PC-3 (cell line): ENCODE data around the gene FAM13A.

Experiments used
- EZH2 ChIP-seq: fragments of 300-600 bp; sonication (generic); IDR thresholded peaks from one replicate; pipeline ENCODE4 v1.6.1; 2017; ENCODE audit warnings: antibody characterized with exemption, mild to moderate bottlenecking, low read length; ENCODE audit not compliant: unreplicated experiment
- EZH2phosphoT487 ChIP-seq: fragments of 300-600 bp; sonication (generic); IDR thresholded peaks from 2 replicates; pipeline ENCODE4 v1.6.1; 2018; ENCODE audit warnings: mild to moderate bottlenecking, antibody characterized with exemption, low read length, borderline replicate concordance
- TF ChIP-seq, protein P1 (sequence below): fragments of 300-600 bp; sonication (generic); conservative IDR thresholded peaks from 2 replicates; pipeline ENCODE4 v1.5.1; 2017; ENCODE audit warnings: antibody characterized with exemption, low read depth, mild to moderate bottlenecking, low read length

DNA sequence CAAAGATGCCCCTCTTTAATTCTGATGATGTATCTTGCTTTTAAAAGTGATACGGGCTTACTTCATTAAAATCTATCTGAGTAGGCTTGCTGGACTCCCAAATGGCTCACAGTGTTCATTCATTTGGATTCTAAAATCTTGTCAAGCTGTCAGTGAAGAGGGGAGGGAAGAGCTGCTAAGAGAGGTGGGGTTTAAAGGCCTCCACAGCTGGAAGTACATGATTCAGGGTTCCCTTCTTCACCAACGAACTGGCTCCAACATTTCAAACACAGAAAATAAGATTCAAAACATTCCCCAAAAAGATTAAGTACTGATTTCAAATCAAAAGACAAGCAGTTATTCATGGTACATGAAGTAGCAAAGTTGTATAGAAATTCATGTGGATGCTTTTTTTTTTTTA, 226.4 kb downstream of the FAM13A start:
- TF ChIP-seq, protein P1, sequence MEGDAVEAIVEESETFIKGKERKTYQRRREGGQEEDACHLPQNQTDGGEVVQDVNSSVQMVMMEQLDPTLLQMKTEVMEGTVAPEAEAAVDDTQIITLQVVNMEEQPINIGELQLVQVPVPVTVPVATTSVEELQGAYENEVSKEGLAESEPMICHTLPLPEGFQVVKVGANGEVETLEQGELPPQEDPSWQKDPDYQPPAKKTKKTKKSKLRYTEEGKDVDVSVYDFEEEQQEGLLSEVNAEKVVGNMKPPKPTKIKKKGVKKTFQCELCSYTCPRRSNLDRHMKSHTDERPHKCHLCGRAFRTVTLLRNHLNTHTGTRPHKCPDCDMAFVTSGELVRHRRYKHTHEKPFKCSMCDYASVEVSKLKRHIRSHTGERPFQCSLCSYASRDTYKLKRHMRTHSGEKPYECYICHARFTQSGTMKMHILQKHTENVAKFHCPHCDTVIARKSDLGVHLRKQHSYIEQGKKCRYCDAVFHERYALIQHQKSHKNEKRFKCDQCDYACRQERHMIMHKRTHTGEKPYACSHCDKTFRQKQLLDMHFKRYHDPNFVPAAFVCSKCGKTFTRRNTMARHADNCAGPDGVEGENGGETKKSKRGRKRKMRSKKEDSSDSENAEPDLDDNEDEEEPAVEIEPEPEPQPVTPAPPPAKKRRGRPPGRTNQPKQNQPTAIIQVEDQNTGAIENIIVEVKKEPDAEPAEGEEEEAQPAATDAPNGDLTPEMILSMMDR: no peak
- TF ChIP-seq EZH2phosphoT487 (no peak), EZH2 (no peak)
